OCI-LY1 (cell line): ENCODE data around the gene ZMAT3.

Source experiments
- H2AFZ ChIP-seq: fragments of 200-600 bp; sonication (generic), shearing (Covaris generic); 2 replicates; pipeline ENCODE4 v1.6.0; 2014; ENCODE audit warnings: antibody characterized with exemption, mild to moderate bottlenecking, low read length
- H3F3A ChIP-seq: fragments of 200-600 bp; sonication (generic), shearing (Covaris generic); 2 replicates; pipeline ENCODE4 v1.6.0; 2014; ENCODE audit warnings: mild to moderate bottlenecking, antibody characterized with exemption, low read length, moderate library complexity; ENCODE audit not compliant: insufficient read depth
- H3K27ac ChIP-seq: fragments of 200-600 bp; sonication (generic); 2 replicates; pipeline ENCODE4 v1.5.1; 2014; ENCODE audit warnings: low read length, mixed run types, mild to moderate bottlenecking, low read depth; ENCODE audit not compliant: poor library complexity, severe bottlenecking
- H3K27me3 ChIP-seq: fragments of 200-600 bp; sonication (generic); 2 replicates; pipeline ENCODE4 v1.6.0; 2014; ENCODE audit warnings: antibody characterized with exemption, mild to moderate bottlenecking, low read length, moderate library complexity; ENCODE audit not compliant: insufficient read depth
- H3K36me3 ChIP-seq: fragments of 200-600 bp; sonication (generic); 2 replicates; pipeline ENCODE4 v1.6.1; 2014; ENCODE audit warnings: mild to moderate bottlenecking, antibody characterized with exemption, low read length, moderate library complexity, mixed read lengths; ENCODE audit not compliant: insufficient read depth
- H3K4me1 ChIP-seq: fragments of 200-600 bp; sonication (generic); 2 replicates; pipeline ENCODE4 v1.5.1; 2014; ENCODE audit warnings: mild to moderate bottlenecking, low read length, moderate library complexity; ENCODE audit not compliant: insufficient read depth, severe bottlenecking
- H3K4me2 ChIP-seq: fragments of 200-600 bp; sonication (generic), shearing (Covaris generic); 2 replicates; pipeline ENCODE4 v1.6.1; 2014; ENCODE audit warnings: low read length
- H3K4me3 ChIP-seq: fragments of 200-600 bp; sonication (generic); 2 replicates; pipeline ENCODE4 v1.5.1; 2014; ENCODE audit warnings: low read length, low read depth, mild to moderate bottlenecking, mixed read lengths; ENCODE audit not compliant: poor library complexity, severe bottlenecking
- H3K79me2 ChIP-seq: fragments of 200-600 bp; shearing (Covaris generic); 2 replicates; pipeline ENCODE4 v1.6.1; 2016; ENCODE audit warnings: mixed run types, low read length, mixed read lengths; ENCODE audit not compliant: insufficient read depth
- H3K9ac ChIP-seq: fragments of 200-600 bp; sonication (generic), shearing (Covaris generic); 2 replicates; pipeline ENCODE4 v1.6.1; 2014; ENCODE audit warnings: mild to moderate bottlenecking, low read length, mixed read lengths
- H3K9me2 ChIP-seq: fragments of 200-600 bp; sonication (generic), shearing (Covaris generic); 2 replicates; pipeline ENCODE4 v1.6.1; 2014; ENCODE audit warnings: low read depth, mild to moderate bottlenecking, low read length, mixed read lengths
- H3K9me3 ChIP-seq: fragments of 200-600 bp; shearing (Covaris generic); 2 replicates; pipeline ENCODE4 v1.6.1; 2014; ENCODE audit warnings: low read length, mixed read lengths
- H4K20me1 ChIP-seq: fragments of 200-600 bp; sonication (generic), shearing (Covaris generic); 2 replicates; pipeline ENCODE4 v1.6.0; 2016; ENCODE audit warnings: mild to moderate bottlenecking, low read length; ENCODE audit not compliant: insufficient read depth
- CTCF ChIP-seq: fragments of 200-600 bp; sonication (generic), shearing (Covaris generic); IDR thresholded peaks from 2 replicates; pipeline ENCODE4 v1.5.1; 2017; ENCODE audit warnings: mild to moderate bottlenecking, antibody characterized with exemption, low read length, moderate library complexity, mixed read lengths
- EZH2 ChIP-seq: fragments of 200-600 bp; sonication (generic), shearing (Covaris generic); IDR thresholded peaks from 2 replicates; pipeline ENCODE4 v1.8.0; 2017; ENCODE audit warnings: borderline replicate concordance, mixed run types, mild to moderate bottlenecking, antibody characterized with exemption, low read length, moderate library complexity, mixed read lengths

ZMAT3 gene

GRCh38 chr3:179038216-179038898 is 33.3 kb downstream of the ZMAT3 start:
- Histone ChIP-seq H3K79me2 (peaks cover 21% of the 10 kb centered on the region; the same call in 1 of the 2 replicates), H3K27me3 (no peaks in the 10 kb centered on the region), H3K9ac (no peak overlapping the region), H3F3A (no peaks in the 10 kb centered on the region), H3K9me3 (no peaks in the 10 kb centered on the region), H3K4me2 (no peak overlapping the region), H3K27ac (no peak overlapping the region), H4K20me1 (no peaks in the 10 kb centered on the region), H2AFZ (no peak overlapping the region), H3K4me3 (no peak overlapping the region), H3K4me1 (no peaks in the 10 kb centered on the region), H3K36me3 (peaks cover 46% of the 10 kb centered on the region), H3K9me2 (no peaks in the 10 kb centered on the region)
- TF ChIP-seq EZH2: no peak
- TF ChIP-seq CTCF: no peak

- Histone ChIP-seq H3K9me3 (no peaks in the 10 kb centered on the region), H3F3A (no peaks in the 10 kb centered on the region), H3K4me1 (no peaks in the 10 kb centered on the region), H3K9ac (no peak overlapping the region), H4K20me1 (no peaks in the 10 kb centered on the region), H2AFZ (no peak overlapping the region), H3K9me2 (no peaks in the 10 kb centered on the region), H3K4me3 (no peak overlapping the region), H3K27me3 (no peaks in the 10 kb centered on the region), H3K79me2 (peaks cover 21% of the 10 kb centered on the region; the same call in 1 of the 2 replicates), H3K4me2 (no peak overlapping the region), H3K36me3 (peaks cover 46% of the 10 kb centered on the region), H3K27ac (no peak overlapping the region)
- no peak for TF ChIP-seq EZH2
- TF ChIP-seq CTCF: no peak
Observed at GRCh38 chr3:179037351-179037750, 34.3 kb downstream of the ZMAT3 start.

- Histone ChIP-seq H3F3A (no peaks in the 10 kb centered on the region), H2AFZ (no peak overlapping the region), H3K9me3 (no peaks in the 10 kb centered on the region), H3K79me2 (peaks cover 21% of the 10 kb centered on the region; the same call in 1 of the 2 replicates), H3K9me2 (no peaks in the 10 kb centered on the region), H3K27ac (no peak overlapping the region), H3K4me1 (no peaks in the 10 kb centered on the region), H3K4me2 (no peak overlapping the region), H4K20me1 (no peaks in the 10 kb centered on the region), H3K9ac (no peak overlapping the region), H3K4me3 (no peak overlapping the region), H3K27me3 (no peaks in the 10 kb centered on the region), H3K36me3 (peaks cover 46% of the 10 kb centered on the region)
- TF ChIP-seq CTCF: no peak
- TF ChIP-seq EZH2: no peak
Observed at GRCh38 chr3:179036626-179037300, 34.8 kb downstream of the ZMAT3 start.
